ENCODE data around the gene FADS3. TPM values are rescaled to one million over a fixed set of nuclear protein-coding genes. Genes with fewer than 3 reads are reported as not detected.

FADS3 gene
- total RNA-seq, 1 experiment from 2014 or later, result 26.6 TPM

GRCh38 chr11:61854206-61854895 is 37.0 kb downstream of the FADS3 start:
- in situ Hi-C loops (cut with HindIII; ENCODE audit: low pct_unique_long_range_greater_than_20kb, low sequenced_read_pairs), result no loop called here
- DNase-seq (ENCODE audit: low read depth, low spot score), result no peak

GRCh38 chr11:61853698-61854169 is 37.6 kb downstream of the FADS3 start:
- in situ Hi-C loops (cut with HindIII; ENCODE audit: low pct_unique_long_range_greater_than_20kb, low sequenced_read_pairs), result no loop called here
- no peak for DNase-seq (ENCODE audit: low read depth, low spot score)

- in situ Hi-C loops (cut with HindIII; ENCODE audit: low pct_unique_long_range_greater_than_20kb, low sequenced_read_pairs), result no loop called here
These were observed 39.4 kb downstream of the FADS3 start for GRCh38 chr11:61851900-61852295.

GRCh38 chr11:61851113-61851899 is 40.0 kb downstream of the FADS3 start:
- DNase-seq (ENCODE audit: low read depth, low spot score), result peak; percentile 25

More at GRCh38 chr11:61851900-61852295, 39.4 kb downstream of the FADS3 start:
- no peak for DNase-seq (ENCODE audit: low read depth, low spot score)

GRCh38 chr11:61850687-61851086 is 40.7 kb downstream of the FADS3 start:
- DNase-seq (ENCODE audit: low read depth, low spot score), result no peak
- in situ Hi-C loops (cut with HindIII; ENCODE audit: low pct_unique_long_range_greater_than_20kb, low sequenced_read_pairs), result no loop called here

More at GRCh38 chr11:61851113-61851899, 40.0 kb downstream of the FADS3 start:
- in situ Hi-C loops (cut with HindIII; ENCODE audit: low pct_unique_long_range_greater_than_20kb, low sequenced_read_pairs), result no loop called here

GRCh38 chr11:61848631-61849030 is 42.7 kb downstream of the FADS3 start:
- in situ Hi-C loops (cut with HindIII; ENCODE audit: low pct_unique_long_range_greater_than_20kb, low sequenced_read_pairs), result no loop called here
- DNase-seq (ENCODE audit: low read depth, low spot score), result no peak

- in situ Hi-C loops (cut with HindIII; ENCODE audit: low pct_unique_long_range_greater_than_20kb, low sequenced_read_pairs), result no loop called here
- no peak for DNase-seq (ENCODE audit: low read depth, low spot score)
These were observed 43.3 kb downstream of the FADS3 start for GRCh38 chr11:61847914-61848581.

GRCh38 chr11:61846362-61847020 is 44.9 kb downstream of the FADS3 start:
- in situ Hi-C loops (cut with HindIII; ENCODE audit: low pct_unique_long_range_greater_than_20kb, low sequenced_read_pairs), result no loop called here

GRCh38 chr11:61844909-61845565 is 46.3 kb downstream of the FADS3 start:
- no peak for DNase-seq (ENCODE audit: low read depth, low spot score)
- in situ Hi-C loops (cut with HindIII; ENCODE audit: low pct_unique_long_range_greater_than_20kb, low sequenced_read_pairs), result no loop called here

More at GRCh38 chr11:61846362-61847020, 44.9 kb downstream of the FADS3 start:
- no peak for DNase-seq (ENCODE audit: low read depth, low spot score)

GRCh38 chr11:61842528-61842820 is 48.9 kb downstream of the FADS3 start:
- no peak for DNase-seq (ENCODE audit: low read depth, low spot score)
- in situ Hi-C loops (cut with HindIII; ENCODE audit: low pct_unique_long_range_greater_than_20kb, low sequenced_read_pairs), result no loop called here

- no peak for DNase-seq (ENCODE audit: low read depth, low spot score)
- in situ Hi-C loops (cut with HindIII; ENCODE audit: low pct_unique_long_range_greater_than_20kb, low sequenced_read_pairs), result no loop called here
These were observed 49.5 kb downstream of the FADS3 start for GRCh38 chr11:61841636-61842527.

- in situ Hi-C loops (cut with HindIII; ENCODE audit: low pct_unique_long_range_greater_than_20kb, low sequenced_read_pairs), result no loop called here
- DNase-seq (ENCODE audit: low read depth, low spot score), result no peak
These were observed 51.0 kb downstream of the FADS3 start for GRCh38 chr11:61840371-61840770.

GRCh38 chr11:61839742-61840141 is 51.6 kb downstream of the FADS3 start:
- no peak for DNase-seq (ENCODE audit: low read depth, low spot score)
- in situ Hi-C loops (cut with HindIII; ENCODE audit: low pct_unique_long_range_greater_than_20kb, low sequenced_read_pairs), result no loop called here

GRCh38 chr11:61838921-61839320 is 52.4 kb downstream of the FADS3 start:
- in situ Hi-C loops (cut with HindIII; ENCODE audit: low pct_unique_long_range_greater_than_20kb, low sequenced_read_pairs), result no loop called here
- no peak for DNase-seq (ENCODE audit: low read depth, low spot score)

GRCh38 chr11:61838501-61838900 is 52.8 kb downstream of the FADS3 start:
- DNase-seq (ENCODE audit: low read depth, low spot score), result no peak
- in situ Hi-C loops (cut with HindIII; ENCODE audit: low pct_unique_long_range_greater_than_20kb, low sequenced_read_pairs), result no loop called here

- in situ Hi-C loops (cut with HindIII; ENCODE audit: low pct_unique_long_range_greater_than_20kb, low sequenced_read_pairs), result no loop called here
- no peak for DNase-seq (ENCODE audit: low read depth, low spot score)
These were observed 53.8 kb downstream of the FADS3 start for GRCh38 chr11:61837411-61838005.

All from SK-MEL-5 (cell line).